Hepatocyte (in vitro differentiated cells): ENCODE measurements around the gene ITSN1. TPM values are rescaled to one million over a fixed set of nuclear protein-coding genes. Genes with fewer than 3 reads are reported as not detected.

Source experiments
- DNase-seq: peaks from one replicate; pipeline ENCODE4 v3.0.0-alpha.2; 2016; ENCODE audit warnings: low spot score
- H2AFZ ChIP-seq: fragments of 200-600 bp; sonication (generic); 2 replicates; pipeline ENCODE4 v1.6.0; 2016; ENCODE audit warnings: antibody characterized with exemption, mild to moderate bottlenecking
- H3K27ac ChIP-seq: fragments of 200-600 bp; sonication (generic); 2 replicates; pipeline ENCODE4 v1.5.1; 2016; ENCODE audit warnings: mild to moderate bottlenecking
- H3K27me3 ChIP-seq: fragments of 200-600 bp; sonication (generic); 2 replicates; pipeline ENCODE4 v1.6.1; 2016
- H3K36me3 ChIP-seq: fragments of 200-600 bp; sonication (generic); replicated peaks from 2 replicates; pipeline ENCODE4 v1.5.1; 2016; ENCODE audit warnings: low read depth; ENCODE audit not compliant: insufficient read depth
- H3K4me1 ChIP-seq: fragments of 200-600 bp; sonication (generic); 2 replicates; pipeline ENCODE4 v1.5.1; 2016; ENCODE audit warnings: mild to moderate bottlenecking, moderate library complexity; ENCODE audit not compliant: insufficient read depth
- H3K4me2 ChIP-seq: fragments of 200-600 bp; sonication (generic); 2 replicates; pipeline ENCODE4 v1.6.0; 2016
- H3K4me3 ChIP-seq: fragments of 200-600 bp; sonication (generic); 2 replicates; pipeline ENCODE4 v1.5.1; 2016; ENCODE audit warnings: mild to moderate bottlenecking
- H3K79me2 ChIP-seq: fragments of 200-600 bp; sonication (generic); 2 replicates; pipeline ENCODE4 v1.6.0; 2017; ENCODE audit warnings: mild to moderate bottlenecking
- H3K9me2 ChIP-seq: fragments of 200-600 bp; sonication (generic); replicated peaks from 2 replicates; pipeline ENCODE4 v1.6.0; 2017; ENCODE audit warnings: mild to moderate bottlenecking; ENCODE audit not compliant: insufficient read depth
- H3K9me3 ChIP-seq: fragments of 200-600 bp; sonication (generic); 2 replicates; pipeline ENCODE4 v1.5.1; 2016; ENCODE audit warnings: low read depth, mild to moderate bottlenecking
- H4K20me1 ChIP-seq: fragments of 200-600 bp; sonication (generic); 2 replicates; pipeline ENCODE4 v1.6.0; 2016; ENCODE audit warnings: mild to moderate bottlenecking; ENCODE audit not compliant: insufficient read depth, poor library complexity, severe bottlenecking
- EZH2 ChIP-seq: fragments of 200-600 bp; sonication (generic); IDR thresholded peaks from 2 replicates; pipeline ENCODE4 v1.6.1; 2016; ENCODE audit warnings: antibody characterized with exemption, mild to moderate bottlenecking, borderline replicate concordance
- EZH2phosphoT487 ChIP-seq: fragments of 200-600 bp; sonication (generic); IDR thresholded peaks from one replicate; pipeline ENCODE4 v1.6.1; 2018; ENCODE audit warnings: antibody characterized with exemption, mild to moderate bottlenecking, low read depth, moderate library complexity; ENCODE audit not compliant: unreplicated experiment, severe bottlenecking
- WGBS: methylation state at CpG from one replicate; pipeline ENCODE4 v1.1.6; 2016; ENCODE audit warnings: low lambda C conversion rate; ENCODE audit errors: missing lambda C conversion rate; 5-methylcytosine and 5-hydroxymethylcytosine counted together
- polyA plus RNA-seq: library from polyadenylated mRNA; unstranded; fragments of >200 nt; fragmentation: Nextera tagmentation; extraction: Ambion mirVana; gene quantifications from 2 replicates; pipeline ENCODE4 v1.2.1, GENCODE V29; 2016
- total RNA-seq: library from RNA; depleted of rRNA; stranded (reverse); fragments of >200 nt; gene quantifications from 2 replicates; pipeline ENCODE4 v1.2.3, GENCODE V29; 2014
- TF ChIP-seq, protein P1 (sequence below): fragments of 200-600 bp; sonication (generic); IDR thresholded peaks from 2 replicates; pipeline ENCODE4 v1.5.1; 2016; ENCODE audit warnings: antibody characterized with exemption, mild to moderate bottlenecking; ENCODE audit not compliant: poor library complexity

ITSN1 gene
- total and polyA plus RNA-seq, 2 experiments from 2014 or later, result 43.6 to 46.0 TPM

DNA sequence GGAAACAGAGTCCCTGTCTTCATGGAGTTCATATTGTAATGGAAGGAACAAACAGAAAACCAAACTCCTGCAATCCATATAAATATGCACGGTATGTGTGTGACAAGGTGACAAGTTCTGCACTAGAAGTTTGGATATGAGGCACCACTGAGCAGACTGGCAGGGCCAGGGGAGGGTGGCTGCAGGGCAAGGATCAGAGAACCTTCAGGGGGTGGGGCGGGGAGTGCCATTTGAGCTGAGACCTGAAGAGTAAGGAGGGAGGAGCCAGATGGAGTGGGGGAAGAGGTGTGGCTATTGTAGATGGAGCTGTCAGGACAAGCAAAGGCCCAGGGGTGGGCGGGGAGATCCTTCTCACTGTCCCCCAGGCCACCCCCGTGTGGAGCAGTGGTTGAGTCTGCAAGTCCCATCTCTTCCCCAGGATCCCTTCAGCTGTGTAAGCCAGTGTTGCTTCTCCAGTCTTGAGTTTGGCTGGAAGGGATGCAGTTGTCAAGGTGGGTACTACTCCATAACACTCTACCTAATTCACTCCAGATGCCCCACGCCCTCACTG lies 196.9 kb downstream of the ITSN1 start:
- TF ChIP-seq, protein P1, sequence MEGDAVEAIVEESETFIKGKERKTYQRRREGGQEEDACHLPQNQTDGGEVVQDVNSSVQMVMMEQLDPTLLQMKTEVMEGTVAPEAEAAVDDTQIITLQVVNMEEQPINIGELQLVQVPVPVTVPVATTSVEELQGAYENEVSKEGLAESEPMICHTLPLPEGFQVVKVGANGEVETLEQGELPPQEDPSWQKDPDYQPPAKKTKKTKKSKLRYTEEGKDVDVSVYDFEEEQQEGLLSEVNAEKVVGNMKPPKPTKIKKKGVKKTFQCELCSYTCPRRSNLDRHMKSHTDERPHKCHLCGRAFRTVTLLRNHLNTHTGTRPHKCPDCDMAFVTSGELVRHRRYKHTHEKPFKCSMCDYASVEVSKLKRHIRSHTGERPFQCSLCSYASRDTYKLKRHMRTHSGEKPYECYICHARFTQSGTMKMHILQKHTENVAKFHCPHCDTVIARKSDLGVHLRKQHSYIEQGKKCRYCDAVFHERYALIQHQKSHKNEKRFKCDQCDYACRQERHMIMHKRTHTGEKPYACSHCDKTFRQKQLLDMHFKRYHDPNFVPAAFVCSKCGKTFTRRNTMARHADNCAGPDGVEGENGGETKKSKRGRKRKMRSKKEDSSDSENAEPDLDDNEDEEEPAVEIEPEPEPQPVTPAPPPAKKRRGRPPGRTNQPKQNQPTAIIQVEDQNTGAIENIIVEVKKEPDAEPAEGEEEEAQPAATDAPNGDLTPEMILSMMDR, result no peak
- TF ChIP-seq EZH2phosphoT487 (no peak), EZH2 (no peak)
- Histone ChIP-seq H3K4me1 (peaks cover 10% of the 10 kb centered on the region), H3K36me3 (no peaks in the 10 kb centered on the region), H3K4me2 (no peak overlapping the region), H3K4me3 (no peak overlapping the region), H3K27me3 (no peaks in the 10 kb centered on the region), H3K27ac (no peak overlapping the region), H3K9me2 (no peaks in the 10 kb centered on the region), H4K20me1 (no peaks in the 10 kb centered on the region), H3K79me2 (no peaks in the 10 kb centered on the region), H3K9me3 (no peaks in the 10 kb centered on the region), H2AFZ (no peak overlapping the region)
- WGBS, result 97% methylated on average over 5 of the region's 5 CpGs
- no peak for DNase-seq

DNA sequence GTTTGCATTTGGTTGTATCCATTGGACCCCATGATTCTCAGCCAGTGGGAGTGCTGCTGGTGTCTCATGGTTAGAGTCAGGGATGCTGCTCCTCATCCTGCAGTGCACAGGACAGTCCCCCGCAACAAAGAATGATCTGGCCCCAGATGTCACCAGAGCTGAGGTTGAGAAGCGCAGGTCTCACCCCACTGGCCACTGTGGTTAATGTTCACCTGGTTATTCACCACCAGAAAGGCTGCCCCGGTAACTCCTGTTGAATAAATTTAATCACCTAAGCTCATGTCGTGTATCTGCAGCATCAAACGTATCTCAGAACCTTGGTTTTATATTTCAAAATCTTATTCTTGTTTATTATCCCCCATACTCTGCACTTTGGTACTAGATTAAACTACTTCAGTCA lies 197.5 kb downstream of the ITSN1 start:
- 97% methylated on average over 5 of the region's 5 CpGs for WGBS
- TF ChIP-seq EZH2phosphoT487, result no peak
- TF ChIP-seq, protein P1, result no peak
- TF ChIP-seq EZH2, result no peak
- H3K27ac ChIP-seq, result no peak overlapping the region

GRCh38 chr21:33840771-33841170 lies 198.5 kb downstream of the ITSN1 start:
- H3K4me2 ChIP-seq, result no peak overlapping the region
- H3K9me3 ChIP-seq, result no peaks in the 10 kb centered on the region
- H3K36me3 ChIP-seq, result no peaks in the 10 kb centered on the region
- H3K27me3 ChIP-seq, result no peaks in the 10 kb centered on the region
- H2AFZ ChIP-seq, result no peak overlapping the region
- H3K79me2 ChIP-seq, result no peaks in the 10 kb centered on the region
- WGBS, result 91% methylated on average over 5 of the region's 5 CpGs
- no peak overlapping the region for H3K27ac ChIP-seq
- TF ChIP-seq EZH2, result no peak
- TF ChIP-seq, protein P1, result no peak
- no peak for TF ChIP-seq EZH2phosphoT487
- H4K20me1 ChIP-seq, result no peaks in the 10 kb centered on the region
- H3K9me2 ChIP-seq, result no peaks in the 10 kb centered on the region
- peaks cover 23% of the 10 kb centered on the region for H3K4me1 ChIP-seq
- no peak for DNase-seq
- no peak overlapping the region for H3K4me3 ChIP-seq

More for the DNA sequence above, 197.5 kb downstream of the ITSN1 start:
- Histone ChIP-seq H3K9me2 (no peaks in the 10 kb centered on the region), H3K79me2 (no peaks in the 10 kb centered on the region), H3K4me1 (peaks cover 15% of the 10 kb centered on the region), H4K20me1 (no peaks in the 10 kb centered on the region), H3K4me2 (no peak overlapping the region), H3K27me3 (no peaks in the 10 kb centered on the region), H2AFZ (no peak overlapping the region), H3K36me3 (no peaks in the 10 kb centered on the region), H3K4me3 (no peak overlapping the region), H3K9me3 (no peaks in the 10 kb centered on the region)
- DNase-seq, result no peak
